HG02588 (cell line): ENCODE measurements around the gene SIGLEC10.
"Not testable (repeated sequence)": the region's sequence is repeated elsewhere in the genome, so short reads cannot be mapped to it uniquely, and the experiment has no call there.

Experiments used
- ATAC-seq: cut with Tn5 transposase; IDR thresholded peaks from one replicate; pipeline ENCODE4 v1.9.1; 2021; ENCODE audit warnings: mild to moderate bottlenecking, moderate library complexity; ENCODE audit not compliant: unreplicated experiment

The SIGLEC10 gene

DNA sequence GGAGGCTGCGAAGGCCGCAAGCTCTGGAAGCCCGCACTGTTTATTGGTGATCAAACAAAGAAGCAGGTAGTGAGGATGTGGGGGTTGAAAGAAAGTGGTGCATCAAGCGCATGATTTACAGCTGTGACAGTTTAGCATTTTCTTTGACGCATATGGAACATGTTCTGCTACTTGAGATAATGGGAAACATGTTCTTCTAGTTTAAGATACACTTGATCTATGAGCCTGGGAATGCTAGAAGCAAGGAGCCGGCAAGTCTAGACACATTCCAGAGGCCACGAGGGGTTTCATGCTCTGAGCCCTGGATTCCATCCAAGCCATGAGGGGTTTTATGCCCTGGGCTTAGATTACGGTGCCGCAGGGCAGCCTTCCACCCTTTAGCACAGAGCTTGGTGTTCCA lies 20.0 kb downstream of the SIGLEC10 start:
- ATAC-seq: not testable (repeated sequence)

DNA sequence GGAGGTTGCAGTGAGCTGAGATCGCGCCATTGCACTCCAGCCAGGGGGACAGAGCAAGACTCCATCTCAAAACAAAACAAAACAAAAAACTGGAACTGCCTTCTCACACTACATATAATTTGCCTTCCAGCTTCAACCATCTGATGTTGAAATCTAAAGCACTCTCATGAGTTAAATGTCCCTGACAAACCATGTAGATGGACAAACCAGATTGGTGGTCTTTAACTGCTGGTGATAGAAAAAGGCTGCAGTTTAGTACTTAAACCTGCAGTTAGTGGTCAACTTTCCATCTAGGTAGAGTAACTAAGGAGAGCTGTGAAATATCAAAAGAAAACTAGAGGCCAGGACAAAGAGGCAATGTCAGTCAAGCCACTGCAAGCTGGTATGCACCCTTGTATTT lies 21.3 kb downstream of the SIGLEC10 start:
- ATAC-seq: no peak

DNA sequence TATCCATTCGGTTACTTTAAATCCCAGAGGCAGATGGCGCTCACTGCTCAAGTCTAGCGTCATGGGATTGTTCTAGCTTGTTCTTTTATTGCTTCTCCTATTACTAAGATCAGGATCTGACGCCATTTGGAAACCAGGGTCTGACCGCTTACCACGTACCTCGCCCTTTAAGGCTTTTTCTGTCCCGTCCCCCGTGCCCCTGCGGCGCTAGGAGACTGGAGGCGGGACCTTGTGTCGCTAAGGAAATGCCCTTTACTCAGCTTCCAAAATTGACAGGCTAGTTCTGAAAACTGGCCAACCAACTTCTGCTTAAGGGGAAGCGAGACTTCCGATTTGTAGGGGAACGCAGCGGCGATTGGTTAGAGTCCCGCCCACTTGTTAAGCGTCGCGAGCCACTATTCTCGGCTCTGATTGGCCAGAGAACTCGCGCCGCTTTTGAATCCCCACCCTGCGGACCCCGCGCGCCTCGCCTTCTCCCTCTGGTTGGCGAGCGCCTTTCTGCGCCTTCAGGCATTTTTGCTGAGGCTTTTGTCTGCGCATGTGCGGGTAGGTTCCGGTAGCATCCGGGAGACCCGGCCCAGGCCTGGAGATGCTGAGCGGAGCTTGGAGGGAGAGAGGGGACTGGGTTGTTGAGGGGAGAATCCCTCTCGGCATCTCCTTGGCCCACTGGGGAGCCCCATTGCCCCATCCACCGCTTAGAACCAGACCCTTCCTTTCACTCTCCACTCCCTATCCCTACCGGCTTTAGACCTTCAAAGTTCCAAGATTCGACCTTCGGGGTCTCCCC lies 23.2 kb downstream of the SIGLEC10 start:
- peak; percentile 86 for ATAC-seq

DNA sequence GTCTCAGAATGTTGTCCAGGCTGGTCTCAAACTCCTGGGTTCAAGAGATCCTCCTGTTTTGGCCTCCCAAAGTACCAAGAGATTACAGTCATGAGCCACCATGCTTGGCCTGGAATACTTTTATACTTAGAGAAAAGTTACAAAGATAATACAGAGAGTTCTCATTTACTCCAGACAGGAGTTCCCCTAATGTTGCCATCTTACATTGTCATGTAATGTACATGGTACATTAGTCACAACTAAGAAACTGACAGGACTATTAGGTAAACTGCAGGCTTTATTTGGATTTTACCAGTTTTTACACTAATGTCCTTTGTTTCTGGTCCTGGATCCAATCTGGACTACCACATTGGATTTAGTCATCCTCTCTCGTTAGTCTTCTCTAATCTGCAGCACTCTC lies 24.7 kb downstream of the SIGLEC10 start:
- ATAC-seq: no peak

DNA sequence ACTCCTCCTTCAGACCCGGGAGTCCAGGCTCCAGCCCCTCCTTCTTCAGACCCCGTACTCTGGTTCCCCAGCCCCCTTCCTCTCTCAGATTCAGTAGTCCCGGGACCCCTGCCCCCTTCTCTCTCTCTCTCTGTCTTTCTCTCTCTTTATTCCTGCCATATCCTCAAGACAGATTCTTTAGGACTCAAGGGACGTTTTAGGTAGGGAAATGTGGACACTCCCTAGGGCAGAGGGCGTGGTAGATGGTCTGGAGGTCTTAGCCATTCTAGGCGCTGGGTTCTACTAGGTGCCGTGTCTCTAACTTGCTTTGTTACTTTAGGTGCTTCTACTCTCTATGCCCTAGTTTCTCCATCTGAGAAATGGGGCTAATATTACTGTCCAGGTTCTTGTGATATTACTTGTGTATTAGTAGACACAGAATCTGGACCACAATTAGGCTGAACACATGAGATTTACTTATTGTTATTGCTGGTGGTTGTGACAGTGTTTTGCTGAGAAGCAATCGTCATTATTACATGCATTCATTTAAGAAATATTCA lies 26.3 kb downstream of the SIGLEC10 start:
- no peak for ATAC-seq

DNA sequence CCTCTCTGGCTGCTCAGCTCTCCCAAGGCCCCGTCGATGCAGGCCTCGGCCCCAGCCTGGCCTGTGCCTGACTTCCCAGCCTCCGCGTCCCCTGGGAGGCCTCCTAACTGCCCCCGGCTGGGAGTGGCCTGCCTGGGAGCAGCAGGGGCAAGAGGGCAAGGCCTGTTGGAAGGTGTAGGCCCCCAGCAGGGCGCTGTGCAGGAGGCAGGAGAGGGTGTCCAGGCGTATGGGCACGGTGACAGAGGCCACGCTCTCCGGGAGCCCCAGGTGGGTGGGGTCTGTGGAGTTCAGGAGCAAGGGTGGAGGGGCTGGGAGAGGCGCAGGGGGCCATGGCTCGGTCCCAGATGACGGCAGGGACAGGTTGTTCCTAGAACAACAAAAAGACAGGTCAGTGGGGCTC lies 28.3 kb downstream of the SIGLEC10 start:
- ATAC-seq: no peak

DNA sequence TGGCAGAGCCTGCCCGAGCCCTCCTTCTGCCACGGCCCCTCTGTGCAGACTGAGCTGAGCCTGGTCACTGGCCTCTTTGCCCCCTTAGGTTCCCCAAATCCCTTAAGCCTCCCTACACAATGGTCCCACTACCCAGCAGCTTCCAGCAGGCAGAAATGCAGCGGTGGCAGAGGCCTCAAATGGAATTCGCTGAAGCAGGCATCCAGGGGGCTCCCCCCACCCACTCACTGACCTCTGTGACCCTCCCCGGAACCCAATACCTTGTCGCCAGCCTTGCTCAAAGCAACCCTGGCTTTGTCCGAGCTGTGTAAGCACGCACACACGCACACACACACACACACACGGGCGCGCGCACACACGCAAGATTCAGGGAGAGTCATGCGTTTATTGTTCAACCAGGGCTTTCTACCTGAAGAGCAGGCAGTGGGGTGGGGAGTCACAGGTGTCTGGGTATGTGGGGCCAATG lies 29.5 kb downstream of the SIGLEC10 start, which contains the start of gene LIM2:
Gene LIM2, minus strand, starts transcription at position 51 of the 466 bp plus-strand sequence. CDS start 531 bp downstream, outside the sequence.
- ATAC-seq: no peak

DNA sequence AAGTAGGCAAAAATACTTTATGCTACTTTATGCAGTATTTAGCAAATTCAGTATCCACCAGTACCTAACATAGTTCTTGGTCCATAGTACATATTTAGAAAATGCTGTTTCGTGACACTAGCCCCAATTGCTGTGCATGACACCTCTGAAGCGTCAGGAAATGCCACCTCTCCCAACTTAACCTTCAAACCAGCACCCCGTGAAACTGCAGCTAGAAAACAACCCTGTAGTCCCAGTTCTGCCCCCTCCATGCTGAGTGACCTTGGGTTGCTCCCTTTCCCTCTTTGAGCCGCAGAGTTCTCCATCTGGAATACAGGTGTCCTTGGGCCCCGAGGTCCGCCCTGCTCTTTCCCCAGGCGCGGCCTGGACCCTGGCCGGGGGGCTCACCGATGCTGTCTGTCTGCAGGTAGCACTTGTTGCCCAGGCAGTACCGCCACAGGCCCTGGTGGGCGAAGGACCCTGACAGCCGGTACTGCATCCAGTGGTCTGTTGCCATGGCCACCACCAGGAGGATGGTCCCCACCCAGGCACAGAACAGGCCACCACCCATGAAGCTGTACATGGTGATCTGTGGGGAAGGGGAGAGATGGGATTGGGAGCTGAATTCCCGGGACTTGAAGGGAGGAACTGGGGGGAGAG lies 30.4 kb downstream of the SIGLEC10 start:
- no peak for ATAC-seq

DNA sequence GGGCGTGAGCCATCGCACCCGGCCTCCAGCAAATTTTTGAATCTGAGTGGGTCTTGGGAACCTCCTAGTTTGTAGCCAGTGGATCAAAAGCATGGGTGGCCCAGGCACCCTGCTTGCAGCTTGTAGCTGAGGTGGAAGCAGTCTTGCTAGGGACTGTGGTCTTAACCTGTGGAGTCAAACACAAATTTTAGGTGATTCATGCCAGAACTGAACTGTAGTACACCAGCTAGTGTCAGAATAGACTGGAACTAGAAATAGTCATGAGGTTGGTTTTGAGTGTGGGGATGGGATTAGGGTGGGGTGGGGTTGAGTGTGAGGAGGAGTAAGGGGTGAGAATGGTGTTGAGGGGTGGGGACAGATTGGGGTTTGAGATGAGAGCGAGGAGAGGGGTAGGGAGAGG lies 35.4 kb downstream of the SIGLEC10 start:
- ATAC-seq: no peak

DNA sequence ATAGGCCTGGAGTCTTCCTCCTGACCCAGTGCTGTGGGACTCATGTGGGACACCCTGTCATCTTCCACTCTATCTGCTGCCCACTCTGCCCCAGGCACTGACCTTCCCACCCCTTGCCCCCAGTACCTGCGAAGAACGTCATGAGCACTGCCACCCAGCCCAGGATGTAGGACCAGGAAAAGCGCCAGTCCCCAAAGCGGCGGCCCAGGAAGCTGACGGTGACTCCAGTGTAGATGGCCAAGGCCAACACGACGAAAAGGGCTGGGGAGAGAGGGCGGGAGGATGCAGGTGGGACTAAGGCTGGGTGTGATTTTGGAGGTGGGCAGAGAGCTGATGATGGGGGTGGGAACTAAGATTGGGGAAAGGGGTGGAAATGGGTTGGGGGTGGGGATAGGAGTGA lies 37.1 kb downstream of the SIGLEC10 start:
- ATAC-seq: no peak

DNA sequence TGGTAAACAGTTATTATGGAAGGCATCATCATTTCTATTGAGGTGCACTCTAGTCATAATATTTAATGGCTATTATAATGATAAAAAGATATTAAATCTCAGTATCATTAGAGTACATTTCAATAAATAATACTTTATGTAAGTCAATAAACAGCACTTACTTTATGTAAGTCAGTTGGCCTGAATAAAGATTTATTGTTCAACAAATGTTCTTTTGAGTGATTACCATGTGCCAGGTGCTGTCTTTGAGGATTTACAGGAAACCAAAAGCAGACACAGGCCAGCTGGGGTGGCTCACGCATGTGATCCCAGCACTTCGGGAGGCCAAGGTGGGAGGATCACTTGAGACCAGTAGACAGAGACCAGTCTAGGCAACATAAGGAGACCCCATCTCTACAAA lies 40.0 kb downstream of the SIGLEC10 start:
- ATAC-seq: no peak

DNA sequence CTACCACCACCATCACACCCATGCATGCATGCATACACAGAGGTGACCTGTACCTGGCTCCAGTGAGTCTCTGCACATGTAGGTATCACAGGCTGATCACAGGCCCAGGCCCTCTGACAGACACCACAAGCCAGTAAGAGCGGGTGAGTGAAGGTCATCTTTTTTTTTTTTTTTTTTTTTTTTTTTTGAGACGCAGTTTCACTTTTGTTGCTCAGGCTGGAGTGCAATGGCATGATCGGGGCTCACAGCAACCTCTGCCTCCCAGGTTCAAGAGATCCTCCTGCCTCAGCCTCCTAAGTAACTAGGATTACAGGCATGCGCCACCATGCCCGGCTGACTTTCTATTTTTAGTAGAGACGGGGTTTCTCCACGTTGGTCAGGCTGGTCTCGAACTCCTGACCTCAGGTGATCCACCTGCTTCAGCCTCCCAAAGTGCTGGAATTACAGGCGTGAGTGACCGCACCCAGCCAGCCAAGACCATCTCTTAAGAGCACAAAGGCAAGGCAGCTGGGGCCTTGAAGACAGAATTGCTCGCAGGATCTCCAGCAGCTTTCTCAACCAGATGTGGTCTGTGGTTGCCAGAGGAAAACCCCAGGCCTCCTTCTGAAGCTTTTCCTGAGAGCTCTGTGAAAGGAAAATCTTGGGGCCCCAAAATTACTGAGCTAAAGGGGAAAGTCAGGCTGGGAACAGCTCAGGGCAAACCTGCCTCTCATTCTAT lies 41.8 kb downstream of the SIGLEC10 start:
- no peak for ATAC-seq

DNA sequence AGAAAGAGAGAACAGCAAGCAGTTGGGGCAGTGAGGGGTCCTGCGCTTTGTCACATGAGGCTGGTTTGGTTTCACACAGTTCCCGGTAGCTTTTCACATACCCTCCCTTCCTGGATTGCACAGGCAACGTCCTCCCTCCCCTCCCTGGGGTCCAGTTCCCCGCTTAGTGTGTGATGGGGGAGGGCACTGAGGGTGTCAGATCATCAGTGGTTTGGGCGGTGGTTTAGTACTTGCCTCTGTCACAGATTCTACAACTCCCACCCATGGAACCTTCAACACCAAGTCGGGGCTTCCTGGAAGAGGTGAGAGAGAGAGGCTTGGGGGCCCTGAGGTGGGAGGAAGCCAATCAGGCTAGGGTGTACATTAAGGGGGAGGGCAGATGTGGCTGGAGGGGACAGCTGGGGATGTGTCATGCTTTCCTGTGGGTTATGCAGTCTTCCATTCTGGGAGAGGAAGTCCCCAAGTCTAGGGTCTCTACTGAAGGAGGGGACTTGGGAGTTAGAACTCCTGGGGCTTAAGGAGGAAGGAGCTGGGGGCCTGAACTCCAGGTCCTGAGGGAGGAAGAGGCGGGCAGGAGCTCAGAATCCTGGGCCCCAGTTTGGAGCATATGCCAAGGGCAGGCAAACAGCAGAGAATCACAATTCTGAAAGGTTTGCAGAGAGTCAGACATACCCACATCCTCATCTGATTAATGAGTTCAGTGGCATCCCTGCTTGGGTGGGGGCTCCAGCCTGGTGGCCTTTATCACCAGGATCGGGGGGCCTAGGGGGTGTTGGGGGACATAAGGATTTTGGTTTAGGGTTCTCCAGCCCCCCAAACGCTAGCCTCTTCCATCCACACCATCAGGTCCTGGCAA lies 44.6 kb downstream of the SIGLEC10 start, which contains the start of gene NKG7:
Gene NKG7, minus strand, starts transcription at position 6 of the 856 bp plus-strand sequence. CDS start 119 bp downstream, outside the sequence.
- no peak for ATAC-seq

DNA sequence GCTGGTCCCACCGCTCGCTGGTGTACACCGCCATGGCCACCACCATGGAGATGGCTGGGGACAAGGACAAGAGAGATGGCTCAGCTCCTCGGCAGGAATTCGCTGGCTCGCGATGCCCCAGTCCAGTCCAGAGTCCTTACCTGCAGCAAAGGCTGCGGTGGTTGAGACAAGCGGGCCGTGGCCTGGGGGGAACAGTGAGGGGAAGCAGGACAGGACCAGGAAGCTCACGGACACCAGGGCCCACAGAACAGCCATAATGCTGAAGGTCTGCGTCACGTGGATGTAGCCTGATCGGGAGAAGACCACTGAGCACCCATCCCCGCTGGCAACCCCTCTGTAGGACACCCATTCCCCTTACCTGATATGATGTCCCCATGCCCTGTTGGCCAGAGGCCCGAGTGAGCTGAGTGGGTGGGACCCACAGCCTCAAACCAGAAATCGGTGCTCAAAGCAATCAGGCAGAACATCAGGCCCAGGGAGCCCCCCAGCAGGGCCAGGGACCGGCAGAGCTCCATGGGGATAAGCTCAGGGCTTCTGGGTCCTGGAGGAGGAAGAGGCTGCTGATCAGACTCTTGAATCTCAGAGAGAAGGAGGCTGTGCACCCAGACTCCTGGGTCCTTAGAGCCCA lies 45.3 kb downstream of the SIGLEC10 start:
- ATAC-seq: no peak

DNA sequence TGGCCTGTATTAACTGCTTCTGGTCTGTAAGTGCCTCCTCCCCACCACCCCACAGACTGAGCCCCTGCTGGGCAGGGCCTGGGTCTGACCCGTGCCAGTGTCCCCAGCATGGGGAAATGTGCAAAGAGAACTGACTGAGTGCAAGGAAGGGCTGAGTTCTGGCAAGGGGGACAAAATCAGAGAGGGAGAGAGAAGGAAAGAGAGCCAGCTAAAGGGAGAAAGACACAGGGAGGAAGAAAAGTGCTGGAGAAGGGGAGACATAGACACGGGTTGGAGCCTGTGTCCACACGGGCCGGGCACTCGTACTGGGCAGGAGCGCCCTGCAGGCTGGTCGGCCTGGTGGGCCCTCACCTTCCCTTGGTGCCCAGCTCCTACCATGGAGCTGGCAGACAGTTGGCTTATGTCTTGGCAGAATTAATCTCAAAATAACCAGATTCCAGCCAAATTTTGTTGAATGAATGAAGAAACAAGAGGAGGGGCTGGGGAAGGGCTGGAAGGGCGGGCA lies 46.2 kb downstream of the SIGLEC10 start:
- no peak for ATAC-seq

DNA sequence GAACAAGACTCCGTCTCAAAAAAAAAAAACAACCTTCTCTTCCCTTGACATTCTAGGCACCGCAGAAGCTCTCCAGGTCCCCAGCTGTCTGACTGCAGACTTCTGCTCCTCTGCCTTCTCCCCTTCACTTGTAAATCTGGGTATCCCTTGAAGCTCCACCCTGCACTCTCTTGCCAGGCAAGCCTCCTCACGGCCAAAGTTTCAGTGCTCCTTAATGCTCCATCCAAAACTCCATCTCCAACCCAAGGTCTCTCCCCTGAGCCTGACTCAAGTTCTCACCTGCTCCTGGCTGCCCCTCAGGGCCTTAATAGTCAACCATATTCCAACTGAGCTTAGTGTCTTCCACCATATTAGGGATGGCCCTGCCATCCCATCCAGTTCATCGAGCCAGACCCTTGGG lies 47.2 kb downstream of the SIGLEC10 start:
- no peak for ATAC-seq

DNA sequence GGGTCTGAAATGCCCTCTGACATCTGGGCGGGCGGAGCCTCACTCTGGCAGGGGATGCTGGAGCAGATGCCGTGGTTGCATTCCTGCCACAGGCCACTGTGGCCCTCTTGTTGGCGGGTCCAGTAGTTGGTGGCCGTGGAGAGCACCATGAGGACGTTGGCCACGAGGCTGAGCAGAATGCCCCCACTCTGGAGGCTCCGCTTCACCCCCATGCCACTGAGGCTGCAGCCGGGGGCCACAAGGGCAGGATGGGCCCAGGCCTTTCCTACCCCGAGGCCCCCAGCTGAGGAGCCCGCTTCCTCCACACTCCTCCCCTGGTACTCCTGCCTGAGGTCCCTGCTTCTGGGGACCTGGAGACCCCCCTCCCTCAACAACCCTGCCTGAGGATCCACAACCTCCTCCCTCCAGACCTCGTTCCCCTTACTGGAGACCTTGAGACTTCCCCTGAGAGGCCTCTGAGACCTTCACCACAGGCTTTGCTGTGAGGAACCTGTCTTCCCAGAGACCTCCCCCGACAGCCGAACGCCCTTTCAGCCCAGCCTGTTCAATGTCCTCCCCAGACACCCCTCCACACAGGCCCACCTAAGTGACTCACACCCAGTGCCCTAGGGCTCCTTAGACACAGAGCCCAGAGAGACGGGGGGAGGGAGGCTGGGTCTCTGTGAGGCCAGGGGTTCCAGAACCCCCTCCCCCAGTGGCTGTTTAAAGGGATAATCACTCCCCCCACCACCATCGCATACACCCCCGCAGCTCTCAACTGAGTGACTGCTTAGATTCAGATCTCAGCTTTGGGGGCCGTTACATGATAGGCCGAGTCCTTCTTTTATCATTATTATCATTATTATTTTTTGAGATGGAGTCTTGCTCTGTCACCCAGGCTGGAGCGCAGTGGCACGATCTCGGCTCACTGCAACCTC lies 48.8 kb downstream of the SIGLEC10 start, which contains the start of gene CLDND2:
Gene CLDND2, minus strand, starts transcription at position 638 of the 917 bp plus-strand sequence. Its CDS starts 426 bp downstream, at position 212.
- ATAC-seq: no peak

DNA sequence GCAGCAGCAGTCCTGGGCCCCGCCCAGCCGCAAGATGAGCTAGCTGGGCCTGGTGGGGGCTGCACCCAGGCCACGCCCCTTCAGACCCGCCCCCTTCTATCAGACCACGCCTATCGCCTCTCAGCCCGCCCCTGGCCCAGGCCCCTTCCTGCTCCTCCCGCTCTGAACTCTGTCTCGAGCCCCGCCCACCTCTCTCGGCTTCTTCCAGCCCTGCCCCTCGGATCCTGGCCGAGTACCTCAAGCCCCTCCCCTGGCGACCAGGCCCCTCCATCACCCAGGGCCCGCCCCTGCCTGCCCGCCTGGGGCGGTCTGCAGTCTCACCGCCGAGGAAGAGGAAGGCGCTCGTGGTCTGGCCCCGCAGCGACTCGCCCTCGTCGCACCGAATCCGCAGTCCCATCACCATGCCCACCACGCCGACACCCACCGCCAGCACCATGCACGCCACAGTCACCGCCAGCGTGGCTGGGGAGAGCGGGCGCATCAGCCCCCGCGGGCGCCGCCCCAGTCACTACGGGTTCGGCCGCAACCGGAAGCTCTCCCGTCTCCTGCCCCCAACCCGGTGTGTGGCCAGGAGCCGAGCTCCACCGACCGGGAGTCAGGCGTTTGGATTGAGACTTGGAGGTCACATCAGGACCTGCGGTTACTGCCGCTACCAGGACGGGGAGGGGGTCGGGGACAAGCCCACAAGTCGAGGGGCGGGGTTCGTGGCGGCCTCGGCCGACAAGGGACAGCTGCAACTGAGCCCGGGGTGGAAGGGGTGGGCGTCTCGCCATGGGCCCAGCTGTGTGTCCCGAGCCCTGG lies 49.7 kb downstream of the SIGLEC10 start:
- ATAC-seq: peak; percentile 72
